Measurements from ENCODE around the gene DRG1. TPM values are rescaled to one million over a fixed set of nuclear protein-coding genes. Genes with fewer than 3 reads are reported as not detected.
"Not testable (repeated sequence)": the region's sequence is repeated elsewhere in the genome, so short reads cannot be mapped to it uniquely, and the experiment has no call there.

Gene DRG1, protein sequence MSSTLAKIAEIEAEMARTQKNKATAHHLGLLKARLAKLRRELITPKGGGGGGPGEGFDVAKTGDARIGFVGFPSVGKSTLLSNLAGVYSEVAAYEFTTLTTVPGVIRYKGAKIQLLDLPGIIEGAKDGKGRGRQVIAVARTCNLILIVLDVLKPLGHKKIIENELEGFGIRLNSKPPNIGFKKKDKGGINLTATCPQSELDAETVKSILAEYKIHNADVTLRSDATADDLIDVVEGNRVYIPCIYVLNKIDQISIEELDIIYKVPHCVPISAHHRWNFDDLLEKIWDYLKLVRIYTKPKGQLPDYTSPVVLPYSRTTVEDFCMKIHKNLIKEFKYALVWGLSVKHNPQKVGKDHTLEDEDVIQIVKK
- polyA plus RNA-seq (ENCODE audit: insufficient read length in 4 of 4) = 10 to 100 TPM; 67.1 to 93.8 (median 87.3) TPM

DNA sequence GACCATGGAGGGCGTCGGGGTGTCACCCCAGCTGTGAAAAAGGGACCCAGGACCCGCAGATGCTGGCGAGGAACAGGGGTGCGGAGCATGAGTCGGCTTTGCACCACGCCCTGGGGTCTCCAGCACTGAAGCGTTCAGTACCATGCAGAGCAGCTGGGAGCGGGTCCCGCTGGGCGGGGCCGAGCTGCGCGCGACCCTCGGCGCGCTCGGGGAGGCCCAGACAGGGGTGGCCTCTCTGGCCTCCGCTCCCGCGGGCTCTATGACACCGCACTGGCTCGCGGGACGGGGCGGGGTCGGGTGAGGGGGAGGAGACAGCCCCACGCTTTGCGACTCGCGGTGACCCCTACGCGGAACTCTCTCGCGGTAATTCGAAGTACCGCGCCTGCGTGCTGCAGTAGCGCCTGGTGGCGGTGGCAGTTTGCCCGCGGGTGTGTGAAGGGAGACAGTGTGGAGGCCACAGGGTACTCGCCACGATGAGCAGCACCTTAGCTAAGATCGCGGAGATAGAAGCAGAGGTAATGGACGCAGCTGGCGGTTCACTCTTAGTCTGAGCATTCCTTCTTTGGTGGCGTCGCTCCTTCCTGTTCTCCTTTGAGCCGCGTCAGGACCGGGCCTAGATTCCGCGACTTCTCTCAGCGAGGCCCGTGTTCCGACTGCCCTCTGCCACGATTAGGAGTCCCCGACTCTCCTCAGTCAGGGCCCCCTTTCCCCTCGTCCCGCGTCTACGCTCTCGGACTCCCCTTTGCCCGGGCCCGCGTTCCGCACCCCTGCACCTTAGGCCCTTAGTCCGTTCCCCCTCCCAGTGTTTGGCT, at the start of gene DRG1:
DRG1 (plus strand) TSS at position 394 of the 812 bp plus-strand sequence; CDS start at position 474, 80 bp downstream.
- peak; percentile 92 to 93 (median 92) for DNase-seq (ENCODE audit: low read depth in 4 of 4, low spot score in 3 of 4)

DNA sequence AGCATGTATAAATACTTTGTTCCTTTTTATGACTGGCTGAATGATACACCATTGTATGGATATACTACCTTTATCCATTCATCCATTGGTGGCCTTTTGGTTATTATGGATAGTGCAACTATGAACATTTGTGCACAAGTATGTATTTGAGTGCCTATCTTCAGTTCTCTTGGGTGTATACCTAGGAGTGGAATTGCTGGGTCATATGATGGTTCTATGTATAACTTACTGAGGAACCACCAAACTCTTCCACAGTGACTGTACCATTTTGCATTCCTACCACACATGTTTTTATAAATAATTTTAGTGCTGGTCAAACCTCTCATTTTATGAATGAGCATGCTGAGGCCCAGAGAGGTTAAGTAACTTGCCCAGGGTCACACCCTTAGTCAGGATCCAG, 49.4 kb upstream of the DRG1 start:
- DNase-seq (ENCODE audit: low read depth in 4 of 4, low spot score in 3 of 4) = no peak

DNA sequence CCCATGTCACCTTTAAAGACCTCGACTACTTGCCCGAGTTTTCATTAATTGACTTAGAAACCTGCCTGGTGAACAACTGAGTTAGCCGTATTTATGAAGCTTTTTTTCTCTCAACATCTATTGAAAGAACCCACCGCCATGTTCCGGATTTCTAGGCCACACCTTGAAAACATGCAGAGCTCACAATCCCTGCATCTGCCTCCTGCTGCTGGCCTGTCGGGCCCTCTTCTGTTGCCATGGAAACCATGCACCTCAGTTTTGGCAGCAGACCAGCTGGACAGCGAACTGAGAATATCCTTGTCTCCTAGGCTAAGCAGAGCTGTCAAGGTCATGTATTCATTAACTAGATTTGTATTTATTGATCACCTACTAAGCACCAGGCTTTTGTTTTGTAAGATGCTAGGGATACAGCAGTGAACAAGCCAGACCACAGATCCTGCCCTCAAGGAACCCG, 49.0 kb upstream of the DRG1 start:
- DNase-seq (ENCODE audit: low read depth in 4 of 4, low spot score in 3 of 4) = no peak

DNA sequence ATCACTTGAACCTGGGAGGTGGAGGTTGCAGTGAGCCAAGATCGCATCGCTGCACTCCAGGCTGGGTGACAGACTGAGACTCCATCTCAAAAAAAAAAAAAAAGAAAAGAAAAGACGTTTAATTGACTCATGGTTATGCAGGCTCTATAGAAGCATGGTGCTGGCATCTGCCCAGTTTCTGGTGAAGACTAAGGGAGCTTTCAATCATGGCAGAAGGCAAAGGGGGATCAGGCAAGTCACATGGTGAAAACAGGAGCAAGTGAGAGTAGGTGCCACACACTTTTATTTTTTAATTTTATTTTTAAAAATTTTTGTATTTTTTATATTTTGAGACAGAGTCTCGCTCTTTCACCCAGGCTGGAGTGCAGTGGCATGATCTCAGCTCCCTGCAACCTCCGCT, 44.9 kb upstream of the DRG1 start:
- DNase-seq (ENCODE audit: low read depth in 4 of 4, low spot score in 3 of 4) = no peak

DNA sequence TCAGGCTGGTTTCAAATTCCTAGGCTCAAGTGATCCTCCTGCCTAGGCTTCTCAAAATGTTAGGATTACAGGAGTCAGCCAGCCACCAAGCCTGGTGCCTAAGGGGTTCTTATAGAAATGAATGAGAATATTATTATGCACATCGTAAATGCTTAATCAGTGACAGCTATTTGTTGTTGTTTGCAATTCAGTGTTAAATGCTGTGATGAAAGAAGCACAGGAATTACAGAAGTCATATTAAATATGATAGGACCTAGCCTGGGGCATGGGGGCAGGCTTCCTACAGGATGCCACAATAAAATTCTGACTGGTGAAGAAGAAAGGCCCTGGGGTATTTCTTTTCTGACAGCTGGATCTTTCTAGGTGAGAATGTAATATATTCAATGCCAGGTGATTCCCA, 39.4 kb upstream of the DRG1 start:
- DNase-seq (ENCODE audit: low read depth in 4 of 4, low spot score in 3 of 4) = no peak

DNA sequence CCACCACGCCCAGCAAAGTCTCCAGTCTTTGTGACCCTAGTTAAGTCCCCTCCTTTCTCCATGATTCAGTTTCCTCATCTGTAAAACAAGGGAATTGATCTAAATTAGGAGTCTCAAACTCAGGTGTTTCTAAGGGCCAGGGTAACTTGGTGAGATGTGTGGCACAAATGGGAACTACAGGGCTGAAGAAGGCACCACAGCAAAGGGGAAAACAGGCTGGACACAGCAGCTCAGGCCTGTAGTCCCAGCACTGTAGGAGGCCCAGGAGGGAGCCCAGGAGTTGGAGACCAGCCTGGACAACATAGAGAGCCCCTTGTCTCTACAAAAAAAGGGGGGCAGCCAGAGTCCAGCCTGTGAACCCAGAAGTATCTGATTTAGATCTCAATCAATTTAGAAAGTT, 37.7 kb upstream of the DRG1 start:
- DNase-seq (ENCODE audit: low read depth in 4 of 4, low spot score in 3 of 4) = no peak

DNA sequence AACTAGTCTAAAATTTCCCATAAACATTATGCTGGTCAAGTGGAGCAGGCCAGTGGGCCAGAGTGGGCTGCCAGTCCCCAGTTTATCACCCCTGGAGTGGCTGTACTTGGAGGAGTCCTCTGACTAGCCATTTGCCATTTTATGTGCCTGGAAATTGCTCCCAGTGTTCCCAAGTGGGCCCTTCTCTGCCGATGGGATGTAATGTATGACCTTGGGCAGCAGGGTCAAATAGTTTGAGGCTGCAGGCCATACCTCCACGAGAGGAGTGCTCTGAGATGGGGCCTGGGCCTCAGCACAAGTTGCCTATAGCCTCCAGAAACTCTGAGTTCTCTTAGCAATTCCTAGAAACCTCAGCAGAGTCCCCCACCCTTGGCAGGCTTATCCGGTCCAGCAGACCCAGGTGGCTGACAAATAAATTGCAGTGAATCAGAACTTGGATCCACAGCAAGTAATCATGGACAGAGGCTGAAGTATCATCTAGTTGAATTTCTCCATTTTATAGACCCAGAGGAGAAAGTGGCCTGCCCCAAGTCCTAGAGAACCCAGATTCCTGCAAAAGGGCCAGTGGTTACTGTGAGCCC, 35.4 kb upstream of the DRG1 start:
- DNase-seq (ENCODE audit: low read depth in 4 of 4, low spot score in 3 of 4) = no peak

DNA sequence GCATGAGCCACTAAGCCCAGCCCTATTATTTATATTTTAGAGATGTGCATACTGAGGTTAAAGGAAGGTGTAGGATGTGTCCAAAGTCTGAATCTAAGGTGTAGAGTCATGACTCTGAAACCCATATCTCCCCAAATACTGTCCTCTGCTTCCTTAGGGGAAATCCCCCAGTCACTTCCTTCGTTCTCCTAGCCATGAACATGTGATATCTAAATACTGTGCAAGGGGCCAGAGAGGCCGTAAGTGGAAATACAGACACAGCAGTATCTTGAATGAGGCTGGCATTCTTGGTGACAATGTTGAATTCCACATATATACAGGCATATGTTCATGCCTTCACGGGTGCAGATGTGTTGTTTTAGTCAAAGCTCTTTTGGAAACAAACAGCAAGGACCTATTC, 32.0 kb upstream of the DRG1 start:
- DNase-seq (ENCODE audit: low read depth in 4 of 4, low spot score in 3 of 4) = no peak

DNA sequence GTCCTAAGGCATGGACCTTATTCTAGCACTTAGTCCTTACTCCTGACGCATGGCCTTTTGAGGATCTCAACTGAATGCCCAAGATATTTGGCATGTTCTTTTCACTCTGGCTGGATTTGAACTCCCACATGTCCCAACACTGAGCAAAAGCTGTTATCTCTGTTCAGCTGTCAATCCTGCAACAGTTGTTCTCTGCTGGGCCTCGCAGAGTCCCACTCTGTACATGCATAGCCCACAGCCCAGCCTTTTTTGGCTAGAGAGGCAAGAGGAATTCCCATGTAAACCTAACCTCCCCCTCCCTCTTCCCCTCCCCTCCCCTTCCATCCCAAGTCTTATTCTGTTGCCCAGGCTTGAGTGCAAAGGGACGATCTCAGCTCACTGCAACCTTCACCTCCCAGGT, 21.8 kb upstream of the DRG1 start:
- no peak for DNase-seq (ENCODE audit: low read depth in 4 of 4, low spot score in 3 of 4)

DNA sequence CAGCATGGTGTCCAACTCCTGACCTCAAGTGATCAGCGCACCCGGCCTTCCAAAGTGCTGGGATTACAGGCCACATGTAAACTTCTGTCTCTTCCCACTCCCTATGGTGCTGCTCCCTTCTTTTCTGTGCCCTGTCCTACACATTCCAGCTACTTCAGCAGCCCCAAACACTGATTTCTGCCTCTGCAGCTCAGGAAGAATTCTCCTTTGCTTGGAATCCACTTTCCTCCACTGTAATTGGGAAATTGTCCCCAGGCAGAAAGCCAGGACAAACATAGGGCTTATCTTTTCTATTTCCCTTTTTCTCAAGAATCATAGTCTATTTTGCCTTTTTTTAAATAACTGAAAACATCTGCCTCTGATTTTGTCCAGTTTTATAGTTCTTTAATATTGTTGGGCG, 21.3 kb upstream of the DRG1 start:
- DNase-seq (ENCODE audit: low read depth in 4 of 4, low spot score in 3 of 4) = no peak

DNA sequence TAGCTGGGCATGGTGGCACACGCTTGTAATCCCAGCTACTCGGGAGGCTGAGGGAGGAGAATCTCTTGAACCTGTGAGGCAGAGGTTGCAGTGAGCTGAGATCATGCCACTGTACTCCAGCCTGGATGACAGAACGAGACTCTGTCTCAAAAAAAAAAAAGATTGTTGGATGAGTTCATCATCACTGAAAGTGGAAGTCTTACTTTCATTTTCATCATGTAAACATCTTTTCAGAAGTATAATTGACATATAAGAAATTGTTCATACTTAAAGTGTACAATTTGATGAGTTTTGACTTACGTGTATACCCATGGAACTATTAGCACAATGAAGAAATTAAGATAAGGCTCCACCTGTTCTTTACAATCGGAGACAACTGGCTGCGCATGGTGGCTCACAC, 20.8 kb upstream of the DRG1 start:
- not testable (repeated sequence) for DNase-seq (ENCODE audit: low read depth in 4 of 4, low spot score in 3 of 4)

DNA sequence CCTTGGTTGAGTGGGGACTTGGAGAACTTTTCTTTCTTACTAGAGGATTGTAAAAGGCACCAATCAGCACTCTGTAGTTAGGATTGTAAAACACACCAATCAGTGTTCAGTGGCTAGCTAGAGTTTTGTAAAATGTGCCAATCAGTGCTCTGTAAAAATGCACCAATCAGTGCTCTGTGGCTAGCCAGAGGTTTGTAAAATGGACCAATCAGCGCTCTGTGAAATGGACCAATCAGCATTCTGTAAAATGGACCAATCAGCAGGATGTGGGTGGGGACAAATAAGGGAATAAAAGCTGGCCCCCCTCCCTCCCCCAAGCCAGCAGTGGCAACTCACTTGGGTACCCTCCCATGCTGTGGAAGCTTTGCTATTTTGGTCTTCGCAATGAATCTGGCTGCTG, 5.5 kb upstream of the DRG1 start:
- no peak for DNase-seq (ENCODE audit: low read depth in 4 of 4, low spot score in 3 of 4)

DNA sequence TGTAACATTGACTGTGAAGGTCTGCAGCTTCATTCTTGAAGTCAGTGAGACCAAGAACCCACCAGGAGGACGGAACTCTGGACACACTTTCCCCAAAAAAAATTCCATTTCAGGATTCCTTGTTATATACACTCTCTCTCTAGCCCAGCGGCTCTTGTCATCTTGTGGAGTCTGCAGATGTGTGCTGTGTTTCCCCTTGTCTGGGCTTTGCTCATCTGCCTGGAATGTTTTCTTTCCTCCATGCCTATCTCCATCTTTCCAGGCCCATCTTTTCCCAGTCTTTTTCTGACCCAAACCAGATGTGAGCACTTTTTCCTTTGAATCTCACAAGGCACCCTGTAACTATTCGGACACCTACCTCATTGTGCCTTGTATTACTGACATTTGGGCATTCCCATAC, 5.1 kb upstream of the DRG1 start:
- DNase-seq (ENCODE audit: low read depth in 4 of 4, low spot score in 3 of 4) = no peak

DNA sequence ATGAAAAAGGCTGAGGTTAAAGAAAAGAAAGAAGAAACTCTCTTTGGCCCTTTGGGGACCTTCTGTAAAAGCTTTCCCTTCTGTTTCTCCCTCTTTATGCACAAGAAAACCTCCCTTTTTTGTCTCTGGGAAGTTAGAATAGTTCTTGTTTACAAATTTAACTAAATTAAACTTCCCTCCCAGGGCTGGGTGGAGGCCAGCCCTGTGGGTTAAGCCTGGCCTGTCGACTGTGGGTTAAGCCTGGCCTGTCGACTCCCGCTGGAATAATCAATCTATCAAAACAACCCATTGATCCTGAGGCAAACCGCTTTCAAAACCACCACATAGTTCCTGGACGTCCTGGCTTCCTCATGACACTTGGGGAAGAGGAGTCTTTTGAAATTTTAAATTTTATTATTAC, 1.2 kb upstream of the DRG1 start:
- DNase-seq (ENCODE audit: low read depth in 4 of 4, low spot score in 3 of 4) = no peak

DNA sequence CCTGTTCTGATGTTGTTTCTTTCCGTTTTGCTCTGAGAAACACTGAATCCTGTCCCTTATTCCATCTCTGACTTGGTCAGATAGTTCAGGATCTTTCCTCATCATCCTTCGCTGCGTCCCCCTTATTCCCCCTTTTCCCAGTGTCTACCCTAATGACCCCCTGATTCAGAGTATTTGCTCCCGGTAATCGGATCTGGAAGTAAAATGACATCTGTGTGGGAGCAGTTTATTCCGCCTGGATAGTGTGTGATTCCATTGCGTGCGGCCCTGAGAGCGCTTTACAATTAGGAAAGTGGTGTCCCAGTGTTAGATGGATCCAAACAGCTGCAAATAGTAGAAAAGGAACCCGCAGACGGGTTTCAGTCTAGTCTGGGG, 606 bp downstream of the DRG1 start:
- DNase-seq (ENCODE audit: low read depth in 4 of 4, low spot score in 3 of 4) = no peak

DNA sequence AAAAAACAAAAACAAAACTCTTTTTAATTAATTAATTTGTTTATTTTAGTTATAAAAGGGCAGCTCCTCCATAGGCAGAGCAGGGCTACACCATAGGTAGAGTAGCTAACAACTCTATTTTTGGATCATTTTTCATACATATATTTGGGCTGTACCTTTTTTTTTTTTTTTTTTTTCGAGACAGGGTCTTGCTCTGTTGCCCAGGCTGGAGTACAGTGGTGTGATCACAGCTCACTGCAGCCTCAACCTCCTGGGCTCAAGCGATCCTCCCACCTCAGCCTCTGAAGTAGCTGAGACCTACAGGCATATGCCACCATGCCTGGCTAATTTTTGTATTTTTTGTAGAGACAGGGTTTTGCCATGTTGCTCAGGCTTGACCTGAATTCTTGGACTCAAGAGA, 2.9 kb downstream of the DRG1 start:
- not testable (repeated sequence) for DNase-seq (ENCODE audit: low read depth in 4 of 4, low spot score in 3 of 4)

DNA sequence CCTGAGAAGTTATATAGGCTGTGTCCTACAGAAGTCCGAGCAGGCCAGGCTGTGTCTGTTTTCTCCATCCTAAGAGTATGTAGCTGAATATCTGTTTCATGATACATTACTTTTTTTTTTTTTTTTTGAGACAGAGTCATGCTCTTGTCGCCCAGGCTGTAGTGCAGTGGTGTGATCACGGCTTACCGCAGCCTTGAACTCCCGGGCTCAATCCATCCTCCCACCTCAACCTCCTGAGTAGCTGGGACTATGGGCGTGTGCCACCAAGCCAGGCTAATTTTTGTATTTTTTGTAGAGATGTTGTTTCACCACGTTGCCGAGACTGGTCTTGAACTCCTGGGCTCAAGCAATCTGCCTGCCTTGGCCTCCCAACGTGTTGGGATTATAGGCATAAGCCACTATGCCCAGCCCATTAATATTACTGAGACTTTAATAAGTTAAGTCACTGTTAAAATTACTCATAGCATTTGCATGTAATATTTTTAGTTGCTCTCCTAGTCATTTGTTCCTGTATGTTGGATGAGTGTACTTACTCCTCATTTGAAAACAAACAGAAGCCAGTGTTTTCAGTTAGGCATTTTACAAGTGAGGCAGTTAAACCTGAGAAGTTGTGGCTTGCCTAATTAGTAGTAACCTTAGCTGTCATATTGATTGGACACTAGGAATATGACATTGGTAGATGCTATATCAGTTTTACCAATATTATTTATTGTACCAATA, 26.1 kb downstream of the DRG1 start:
- no peak for DNase-seq (ENCODE audit: low read depth in 4 of 4, low spot score in 3 of 4)

DNA sequence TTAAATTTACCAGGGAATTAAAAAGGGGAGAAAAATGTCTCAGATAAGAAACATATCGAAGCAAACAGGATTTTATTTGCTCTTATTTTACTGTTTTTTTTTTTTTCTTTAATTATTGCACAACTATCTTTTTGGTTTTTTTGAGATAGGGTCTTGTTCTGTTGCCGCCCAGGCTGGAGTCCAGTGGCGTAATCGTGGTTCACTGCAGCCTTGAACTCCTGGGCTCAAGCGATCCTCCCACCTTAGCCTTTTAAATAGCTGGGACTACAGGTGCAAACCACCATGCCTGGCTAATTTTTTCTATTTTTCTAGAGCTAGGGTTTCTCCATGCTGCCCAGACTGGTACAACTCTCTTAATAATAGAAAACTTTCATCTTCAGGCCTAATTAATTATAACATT, 32.5 kb downstream of the DRG1 start:
- DNase-seq (ENCODE audit: low read depth in 4 of 4, low spot score in 3 of 4) = no peak

DNA sequence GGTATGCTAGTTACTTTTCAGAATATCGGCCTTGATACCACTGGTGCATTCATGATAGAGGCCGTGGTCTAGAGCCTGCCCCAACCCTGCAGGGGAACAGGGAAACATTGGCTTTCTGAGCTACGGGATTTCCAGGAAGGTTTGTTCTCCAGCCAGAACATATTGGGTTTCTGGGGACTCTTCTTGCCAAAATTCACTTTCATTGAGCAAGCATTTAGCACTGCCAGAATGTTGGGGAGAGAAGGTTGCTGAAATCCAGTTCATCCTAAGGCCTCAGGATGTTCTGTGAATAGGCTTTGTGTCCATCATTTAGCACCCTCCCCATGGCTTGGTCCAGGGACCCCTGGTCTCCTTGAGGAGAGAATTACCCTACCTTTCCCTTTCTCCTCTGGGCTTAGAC, 36.7 kb downstream of the DRG1 start:
- no peak for DNase-seq (ENCODE audit: low read depth in 4 of 4, low spot score in 3 of 4)

DNA sequence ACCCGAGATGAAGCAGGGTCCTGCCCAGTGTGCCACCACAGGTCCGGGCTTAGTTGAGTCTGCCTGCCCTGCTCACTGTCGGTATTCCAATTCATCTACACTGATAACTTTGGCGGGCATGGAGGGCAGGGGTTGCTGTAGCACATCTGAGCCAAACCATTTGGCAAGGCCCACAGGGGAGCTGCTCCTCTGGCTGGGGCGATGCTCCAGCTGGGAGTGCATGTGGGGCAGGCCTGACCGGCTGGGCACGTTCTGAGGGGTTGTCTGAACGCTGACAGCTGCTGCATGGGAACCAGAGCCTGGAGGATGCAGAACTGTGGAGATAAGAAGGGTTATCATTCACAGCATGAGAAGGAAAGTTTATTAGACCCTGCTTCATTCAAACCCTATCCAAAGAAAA, 40.4 kb downstream of the DRG1 start:
- DNase-seq (ENCODE audit: low read depth in 4 of 4, low spot score in 3 of 4) = no peak

DNA sequence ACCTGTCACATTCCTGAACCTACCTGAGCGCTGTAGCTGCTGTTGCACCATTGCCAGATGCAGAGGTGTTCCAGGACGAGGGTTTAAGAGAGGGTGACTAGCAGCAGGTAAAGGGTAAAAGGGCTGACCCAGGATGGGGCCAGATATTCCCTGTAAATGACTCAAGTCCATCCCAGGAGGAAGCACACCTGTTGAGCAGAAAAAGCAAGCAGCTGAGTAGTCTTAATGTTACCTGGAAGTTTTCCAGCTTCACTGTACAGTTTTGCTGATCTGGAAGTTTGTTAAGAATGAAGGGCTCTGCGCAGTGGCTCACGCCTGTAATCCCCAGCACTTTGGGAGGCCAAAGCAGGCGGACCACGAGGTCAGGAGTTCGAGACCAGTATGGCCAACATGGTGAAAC, 41.3 kb downstream of the DRG1 start:
- no peak for DNase-seq (ENCODE audit: low read depth in 4 of 4, low spot score in 3 of 4)
